ENCODE measurements around the gene MAPKAP1.

GRCh38 chr9:125548141-125548540 lies 158.9 kb downstream of the MAPKAP1 start:
- TF ChIP-seq POLR2AphosphoS5 (IDR thresholded peaks at IDR 0.05; ENCODE audit: low read depth, low read length) (no peak), POLR2A (IDR thresholded peaks at IDR 0.05; ENCODE audit: low read depth, low read length) (no peak), TAF1 (IDR thresholded peaks at IDR 0.05; ENCODE audit: borderline replicate concordance, low read depth, low read length) (no peak)
